ENCODE measurements around the gene ATP2A3.

- no peak for TF ChIP-seq CTCF (IDR thresholded peaks at IDR 0.05)
- TF ChIP-seq EZH2 (IDR thresholded peaks at IDR 0.05; ENCODE audit: borderline replicate concordance, insufficient read depth, low read depth, low read length, poor library complexity, severe bottlenecking): no peak
Measured at GRCh38 chr17:3875317-3875716, 88.9 kb downstream of the ATP2A3 start.
